GM21825 (cell line): ENCODE results near the gene UTP15.

Source experiments
- ATAC-seq: cut with Tn5 transposase; IDR thresholded peaks from one replicate; pipeline ENCODE4 v1.9.1; 2021; ENCODE audit warnings: mild to moderate bottlenecking, moderate library complexity; ENCODE audit not compliant: unreplicated experiment

The UTP15 gene

GRCh38 chr5:73620334-73620687, 54.8 kb downstream of the UTP15 start:
- ATAC-seq: no peak

GRCh38 chr5:73623060-73623459, 57.5 kb downstream of the UTP15 start:
- no peak for ATAC-seq

- no peak for ATAC-seq
Measured at GRCh38 chr5:73623901-73624404, 58.4 kb downstream of the UTP15 start.

GRCh38 chr5:73624888-73625287, 59.3 kb downstream of the UTP15 start:
- no peak for ATAC-seq

GRCh38 chr5:73625372-73625943, 59.9 kb downstream of the UTP15 start:
- ATAC-seq: no peak

- no peak for ATAC-seq
Measured at GRCh38 chr5:73625944-73626811, 60.6 kb downstream of the UTP15 start, which contains the start of gene ARHGEF28. Gene ARHGEF28, plus strand, starts transcription at chr5:73626196. Its CDS starts 58,656 bp downstream, at chr5:73684852.

- ATAC-seq: no peak
Measured at GRCh38 chr5:73626814-73627313, 61.3 kb downstream of the UTP15 start.

GRCh38 chr5:73629456-73629855, 63.9 kb downstream of the UTP15 start:
- ATAC-seq: no peak

- no peak for ATAC-seq
Measured at GRCh38 chr5:73630765-73631164, 65.2 kb downstream of the UTP15 start.

- ATAC-seq: no peak
Measured at GRCh38 chr5:73631500-73631899, 66.0 kb downstream of the UTP15 start.
